NT2/D1 (cell line): ENCODE measurements around the gene ADGRL4.

Experiments
- SUZ12 ChIP-seq: IDR thresholded peaks from 2 replicates; pipeline ENCODE4 v1.6.1; 2011; ENCODE audit not compliant: insufficient read length, insufficient read depth; ENCODE audit errors: extremely low read depth
- YY1 ChIP-seq: IDR thresholded peaks from 2 replicates; pipeline ENCODE4 v1.6.1; 2011; ENCODE audit not compliant: insufficient read length, insufficient read depth

GRCh38 chr1:79037085-79037484 lies 30.6 kb upstream of the ADGRL4 start:
- no peak for TF ChIP-seq YY1
- TF ChIP-seq SUZ12 = no peak
